HEK293 (cell line): ENCODE data around the gene RAC3.
A peak's percentile ranks its signal among the peaks of the same experiment; 100 is the strongest.

Experiments
- CTCF ChIA-PET: fragments of 350-600 bp; formaldehyde crosslinking; extraction: SDS; loops from one replicate; lab custom pipeline; 2021; ENCODE audit warnings: antibody characterized with exemption; lab: Yijun Ruan, JAX
- POLR2A ChIA-PET: fragments of 300-600 bp; formaldehyde crosslinking; extraction: SDS; loops from one replicate; lab custom pipeline; 2020; ENCODE audit warnings: antibody characterized with exemption, inconsistent platforms; lab: Yijun Ruan, JAX
- H3K27ac ChIP-seq: fragments of 200-500 bp; sonication (Bioruptor generic); 2 replicates; pipeline ENCODE4 v1.5.1; 2014; ENCODE audit warnings: low read depth, low read length, control low read depth, inconsistent platforms; ENCODE audit errors: extremely low read depth
- H3K36me3 ChIP-seq, 2 experiments: fragments of 200-500 bp in 1 of 2; sonication (Bioruptor generic) in 1 of 2; 1 replicate in 1 of 2; 2 replicates in 1 of 2; pipeline ENCODE4 v1.5.1; 2014 to 2017; ENCODE audit warnings: inconsistent platforms in 2 of 2, low read length in 2 of 2; ENCODE audit not compliant: control insufficient read depth in 2 of 2, insufficient read depth in 1 of 2
- H3K4me1 ChIP-seq: fragments of 200-500 bp; sonication (Bioruptor generic); 2 replicates; pipeline ENCODE4 v1.5.1; 2014; ENCODE audit warnings: mild to moderate bottlenecking, low read length, inconsistent platforms; ENCODE audit not compliant: control insufficient read depth, insufficient read depth
- H3K4me3 ChIP-seq: 2 replicates; pipeline ENCODE4 v1.5.1; 2011; ENCODE audit warnings: low read depth, mild to moderate bottlenecking, control low read depth, low read length, moderate library complexity
- H3K9me3 ChIP-seq: fragments of 200-500 bp; sonication (Bioruptor generic); 2 replicates; pipeline ENCODE4 v1.5.1; 2014; ENCODE audit warnings: low read depth, low read length, inconsistent platforms; ENCODE audit not compliant: control insufficient read depth, insufficient read depth
- BCL11A ChIP-seq: fragments of 450-650 bp; formaldehyde crosslinking; IDR thresholded peaks from 2 replicates; pipeline ENCODE4 v1.5.1; 2016; ENCODE audit warnings: low read depth, missing biosample characterization, missing genetic modification characterization
- GLI2 ChIP-seq: fragments of 450-650 bp; formaldehyde crosslinking; IDR thresholded peaks from 2 replicates; pipeline ENCODE4; 2017; ENCODE audit warnings: missing biosample characterization, missing genetic modification characterization, low read depth, borderline replicate concordance
- GLI4 ChIP-seq: fragments of 450-650 bp; formaldehyde crosslinking; IDR thresholded peaks from 2 replicates; pipeline ENCODE4 v1.5.1; 2016; ENCODE audit warnings: missing biosample characterization, missing genetic modification characterization
- GLIS2 ChIP-seq: fragments of 450-650 bp; formaldehyde crosslinking; IDR thresholded peaks from 2 replicates; pipeline ENCODE4 v1.5.1; 2016; ENCODE audit warnings: missing biosample characterization, missing genetic modification characterization
- HIC1 ChIP-seq: fragments of 450-650 bp; formaldehyde crosslinking; IDR thresholded peaks from 2 replicates; pipeline ENCODE4 v1.5.1; 2016; ENCODE audit warnings: missing biosample characterization, missing genetic modification characterization
- PRDM2 ChIP-seq: fragments of 450-650 bp; formaldehyde crosslinking; IDR thresholded peaks from 2 replicates; pipeline ENCODE4 v1.5.1; 2016; ENCODE audit warnings: missing biosample characterization, missing genetic modification characterization, borderline replicate concordance
- REPIN1 ChIP-seq: fragments of 450-650 bp; formaldehyde crosslinking; IDR thresholded peaks from 2 replicates; pipeline ENCODE4 v1.5.1; 2017; ENCODE audit warnings: missing biosample characterization, missing genetic modification characterization, low read depth
- SALL2 ChIP-seq: fragments of 450-650 bp; formaldehyde crosslinking; IDR thresholded peaks from 2 replicates; pipeline ENCODE4 v1.5.0; 2017; ENCODE audit warnings: missing biosample characterization, mild to moderate bottlenecking, missing genetic modification characterization, borderline replicate concordance
- TCF7L2 ChIP-seq: IDR thresholded peaks from 2 replicates; pipeline ENCODE4 v1.6.1; 2011; ENCODE audit warnings: low read depth, mild to moderate bottlenecking, inconsistent platforms, low read length, moderate library complexity, borderline replicate concordance
- ZFP69B ChIP-seq: fragments of 450-650 bp; formaldehyde crosslinking; IDR thresholded peaks from 2 replicates; pipeline ENCODE4 v1.5.1; 2016; ENCODE audit warnings: missing biosample characterization, missing genetic modification characterization
- ZNF211 ChIP-seq: fragments of 450-650 bp; formaldehyde crosslinking; IDR thresholded peaks from 2 replicates; pipeline ENCODE4 v1.5.1; 2016; ENCODE audit warnings: low read depth, missing biosample characterization, missing genetic modification characterization
- ZNF214 ChIP-seq: fragments of 450-650 bp; formaldehyde crosslinking; IDR thresholded peaks from 2 replicates; pipeline ENCODE4 v1.5.1; 2017; ENCODE audit warnings: missing biosample characterization, mild to moderate bottlenecking, missing genetic modification characterization, borderline replicate concordance
- ZNF23 ChIP-seq: fragments of 450-650 bp; formaldehyde crosslinking; IDR thresholded peaks from 2 replicates; pipeline ENCODE4 v1.5.1; 2016; ENCODE audit warnings: missing biosample characterization, missing genetic modification characterization, borderline replicate concordance
- ZNF274 ChIP-seq, 2 experiments: fragments of 200-500 bp in 1 of 2; fragments of 450-650 bp in 1 of 2; sonication (Bioruptor generic) in 1 of 2; formaldehyde crosslinking in 1 of 2; IDR thresholded peaks; 2 replicates each; pipeline versions ENCODE4 v1.5.1 to v1.6.1; 2014 to 2016; ENCODE audit warnings: borderline replicate concordance in 1 of 2, inconsistent platforms in 1 of 2, low read length in 1 of 2, missing biosample characterization in 1 of 2, missing genetic modification characterization in 1 of 2
- ZNF302 ChIP-seq: fragments of 450-650 bp; formaldehyde crosslinking; IDR thresholded peaks from 2 replicates; pipeline ENCODE4 v1.5.1; 2016; ENCODE audit warnings: missing biosample characterization, missing genetic modification characterization, low read depth
- ZNF404 ChIP-seq: fragments of 450-650 bp; formaldehyde crosslinking; IDR thresholded peaks from 2 replicates; pipeline ENCODE4 v1.5.1; 2017; ENCODE audit warnings: missing biosample characterization, missing genetic modification characterization
- ZNF416 ChIP-seq: fragments of 450-650 bp; formaldehyde crosslinking; IDR thresholded peaks from 2 replicates; pipeline ENCODE4 v1.5.1; 2016; ENCODE audit warnings: missing biosample characterization, missing genetic modification characterization
- ZNF530 ChIP-seq: fragments of 450-650 bp; formaldehyde crosslinking; IDR thresholded peaks from 2 replicates; pipeline ENCODE4 v1.5.1; 2016; ENCODE audit warnings: low read depth, missing biosample characterization, missing genetic modification characterization
- ZNF571 ChIP-seq: fragments of 450-650 bp; formaldehyde crosslinking; IDR thresholded peaks from 2 replicates; pipeline ENCODE4 v1.5.0; 2017; ENCODE audit warnings: missing biosample characterization, missing genetic modification characterization
- ZNF600 ChIP-seq: fragments of 450-650 bp; formaldehyde crosslinking; IDR thresholded peaks from 2 replicates; pipeline ENCODE4 v1.5.1; 2016; ENCODE audit warnings: missing biosample characterization, missing genetic modification characterization
- ZNF660 ChIP-seq: fragments of 450-650 bp; IDR thresholded peaks from 2 replicates; pipeline ENCODE4 v1.5.1; 2018; ENCODE audit warnings: missing biosample characterization, mild to moderate bottlenecking, missing genetic modification characterization
- ZNF837 ChIP-seq: fragments of 450-650 bp; formaldehyde crosslinking; IDR thresholded peaks from 2 replicates; pipeline ENCODE4 v1.5.1; 2016; ENCODE audit warnings: missing biosample characterization, missing genetic modification characterization
- TF ChIP-seq, protein P1 (sequence below): fragments of 450-650 bp; formaldehyde crosslinking; IDR thresholded peaks from 2 replicates; pipeline ENCODE4 v1.5.1; 2017; ENCODE audit warnings: missing biosample characterization, mild to moderate bottlenecking, missing genetic modification characterization, moderate library complexity
- TF ChIP-seq, protein P2 (sequence below): fragments of 450-650 bp; formaldehyde crosslinking; IDR thresholded peaks from 2 replicates; pipeline ENCODE4 v1.5.1; 2016; ENCODE audit warnings: missing biosample characterization, missing genetic modification characterization

RAC3 gene

DNA sequence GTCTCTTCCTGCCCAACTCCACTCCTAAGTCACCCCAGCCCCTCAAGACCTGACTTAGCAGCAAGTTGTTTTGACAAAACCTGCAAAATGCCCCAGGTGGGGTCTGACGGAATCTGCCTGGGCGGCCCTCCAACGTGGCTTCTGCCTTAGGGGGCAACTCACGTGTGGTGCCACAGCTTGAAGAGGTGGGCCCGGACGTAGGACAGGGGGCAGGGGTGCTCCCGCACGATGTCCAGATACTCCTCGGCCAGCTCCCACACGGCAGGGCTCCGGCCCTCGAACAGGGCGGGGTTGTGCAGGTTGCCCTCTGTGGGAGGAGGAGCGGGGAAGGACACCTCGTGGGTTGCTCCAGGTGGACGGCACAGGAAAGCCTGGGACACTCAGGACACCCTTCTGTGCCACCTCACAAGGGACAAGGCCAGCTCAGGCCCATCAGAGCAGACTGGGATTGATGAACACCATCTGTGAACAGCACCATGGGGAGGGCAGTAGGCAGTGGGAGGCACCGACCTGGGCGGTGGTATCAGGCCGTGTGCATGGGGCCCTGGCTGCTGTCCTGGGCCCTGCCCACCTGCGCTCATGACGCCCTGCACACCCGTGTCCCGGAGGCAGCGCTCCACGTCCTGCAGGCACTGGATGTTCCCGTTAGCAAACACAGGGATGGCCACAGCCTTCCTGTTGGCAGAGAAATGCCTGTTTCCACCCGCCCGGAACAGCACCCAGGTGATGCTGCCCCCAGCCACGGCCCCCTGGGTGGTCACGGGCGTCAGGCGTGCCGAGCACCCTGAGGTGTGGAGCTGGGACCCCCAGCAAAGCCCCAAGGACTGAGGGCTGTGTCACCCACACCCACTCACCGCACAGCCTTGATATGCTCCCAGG lies 29.8 kb downstream of the RAC3 start:
- Histone ChIP-seq H3K4me1 (peaks cover 7% of the 10 kb centered on the region; the same call in 1 of the 2 replicates), H3K9me3 (no peaks in the 10 kb centered on the region), H3K27ac (peak overlapping the region; percentile 32; the same call in 1 of the 2 replicates), H3K36me3 (peaks cover 3 to 84% of the 10 kb centered on the region in 2 experiments; a peak in 1 of 3 replicates), H3K4me3 (no peak overlapping the region)
- ChIA-PET POLR2A (interaction anchor here (0.6 to 14.2 kb wide), 13 partner anchors 8 to 93 kb away, joined by 3 to 96 read pairs (median 4); partner anchors contain the start of genes CENPX, DCXR, LRRC45 and RAC3), CTCF (interaction anchor here (0.5 to 0.7 kb wide), 2 partner anchors 35 to 41 kb away, joined by 3 read pairs; no protein-coding TSS in a partner anchor)
- no peak for TF ChIP-seq ZNF211
- TF ChIP-seq SALL2 (tag by site-specific recombination): no peak
- TF ChIP-seq, protein P1, sequence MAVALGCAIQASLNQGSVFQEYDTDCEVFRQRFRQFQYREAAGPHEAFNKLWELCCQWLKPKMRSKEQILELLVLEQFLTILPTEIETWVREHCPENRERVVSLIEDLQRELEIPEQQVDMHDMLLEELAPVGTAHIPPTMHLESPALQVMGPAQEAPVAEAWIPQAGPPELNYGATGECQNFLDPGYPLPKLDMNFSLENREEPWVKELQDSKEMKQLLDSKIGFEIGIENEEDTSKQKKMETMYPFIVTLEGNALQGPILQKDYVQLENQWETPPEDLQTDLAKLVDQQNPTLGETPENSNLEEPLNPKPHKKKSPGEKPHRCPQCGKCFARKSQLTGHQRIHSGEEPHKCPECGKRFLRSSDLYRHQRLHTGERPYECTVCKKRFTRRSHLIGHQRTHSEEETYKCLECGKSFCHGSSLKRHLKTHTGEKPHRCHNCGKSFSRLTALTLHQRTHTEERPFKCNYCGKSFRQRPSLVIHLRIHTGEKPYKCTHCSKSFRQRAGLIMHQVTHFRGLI (tag by site-specific recombination): no peak
- peak; percentile 42 for TF ChIP-seq GLIS2 (tag by site-specific recombination)
- no peak for TF ChIP-seq GLI4 (tag by site-specific recombination)
- TF ChIP-seq REPIN1 (tag by site-specific recombination): no peak
- TF ChIP-seq ZNF23 (tag by site-specific recombination): no peak
- peak; percentile 34; the same call in 1 of the 2 replicates for TF ChIP-seq ZFP69B (tag by site-specific recombination)
- TF ChIP-seq ZNF302 (tag by site-specific recombination): no peak
- TF ChIP-seq BCL11A (tag by site-specific recombination): no peak
- TF ChIP-seq ZNF404 (tag by site-specific recombination): no peak
- no peak for TF ChIP-seq ZNF416
- no peak for TF ChIP-seq ZNF837 (tag by site-specific recombination)
- no peak for TF ChIP-seq GLI2 (tag by site-specific recombination)
- TF ChIP-seq HIC1 (tag by site-specific recombination): 0 out of 2 replicates have a peak, but pooled peaks have one; percentile 37
- TF ChIP-seq, protein P2, sequence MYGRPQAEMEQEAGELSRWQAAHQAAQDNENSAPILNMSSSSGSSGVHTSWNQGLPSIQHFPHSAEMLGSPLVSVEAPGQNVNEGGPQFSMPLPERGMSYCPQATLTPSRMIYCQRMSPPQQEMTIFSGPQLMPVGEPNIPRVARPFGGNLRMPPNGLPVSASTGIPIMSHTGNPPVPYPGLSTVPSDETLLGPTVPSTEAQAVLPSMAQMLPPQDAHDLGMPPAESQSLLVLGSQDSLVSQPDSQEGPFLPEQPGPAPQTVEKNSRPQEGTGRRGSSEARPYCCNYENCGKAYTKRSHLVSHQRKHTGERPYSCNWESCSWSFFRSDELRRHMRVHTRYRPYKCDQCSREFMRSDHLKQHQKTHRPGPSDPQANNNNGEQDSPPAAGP (tag by site-specific recombination): no peak
- no peak for TF ChIP-seq ZNF530 (tag by site-specific recombination)
- TF ChIP-seq ZNF660 (tag by site-specific recombination): no peak
- TF ChIP-seq ZNF600: peak; percentile 97
- no peak for TF ChIP-seq TCF7L2
- TF ChIP-seq ZNF571 (tag by site-specific recombination): no peak
- no peak for TF ChIP-seq PRDM2
- TF ChIP-seq ZNF274 (IDR thresholded peaks at IDR 0.05; ENCODE audit: low read length): no peak
- no peak for TF ChIP-seq ZNF274 (tag by site-specific recombination; IDR thresholded peaks at IDR 0.05; ENCODE audit: borderline replicate concordance)
- TF ChIP-seq ZNF214: no peak
